ENCODE measurements around the gene FAM118B. TPM values are rescaled to one million over a fixed set of nuclear protein-coding genes. Genes with fewer than 3 reads are reported as not detected.
"Not testable (repeated sequence)": the region's sequence is repeated elsewhere in the genome, so short reads cannot be mapped to it uniquely, and the experiment has no call there.

Gene FAM118B
- total RNA-seq, 1 donor from 2014 or later: 28.3 TPM

- Histone ChIP-seq H3K4me3 (ENCODE audit: insufficient read depth, low read depth, low read length) (no peak overlapping the region), H3K9ac (ENCODE audit: low read length) (no peak overlapping the region), H3K4me1 (ENCODE audit: insufficient read depth, low read length) (peaks cover 10% of the 10 kb centered on the region), H3K36me3 (ENCODE audit: insufficient read depth, low read length) (peaks cover 3% of the 10 kb centered on the region), H3K27me3 (ENCODE audit: insufficient read depth, low read length) (no peaks in the 10 kb centered on the region), H3K27ac (ENCODE audit: low read depth, low read length) (no peak overlapping the region), H4K20me1 (ENCODE audit: insufficient read depth, low read length) (no peaks in the 10 kb centered on the region), H3K4me2 (ENCODE audit: low read length) (no peak overlapping the region), H2AFZ (ENCODE audit: low read depth, low read length) (no peak overlapping the region), H3K79me2 (ENCODE audit: insufficient read depth, low read length) (peaks cover 8% of the 10 kb centered on the region), H3K9me3 (ENCODE audit: insufficient read depth, low read depth, low read length) (no peaks in the 10 kb centered on the region)
- Mint-ChIP-seq H3K4me1 (ENCODE audit: low read depth, unreplicated experiment) (peaks cover 9% of the 10 kb centered on the region), H3K27me3 (ENCODE audit: low read depth, unreplicated experiment) (no peaks in the 10 kb centered on the region), H3K9me3 (ENCODE audit: unreplicated experiment) (no peaks in the 10 kb centered on the region), H3K36me3 (ENCODE audit: low read depth, unreplicated experiment) (no peaks in the 10 kb centered on the region), H3K27ac (ENCODE audit: unreplicated experiment) (no peak overlapping the region), H3K4me3 (ENCODE audit: unreplicated experiment) (no peak overlapping the region)
- TF ChIP-seq CTCF (IDR thresholded peaks at IDR 0.05; ENCODE audit: insufficient read depth, low read depth, low read length) (no peak), EZH2 (IDR thresholded peaks at IDR 0.05; ENCODE audit: insufficient read depth, low read length) (no peak)
- no peak for DNase-seq (ENCODE audit: low read depth)
- no peak for FAIRE-seq
Observed at GRCh38 chr11:126305699-126306098, 94.1 kb downstream of the FAM118B start.

GRCh38 chr11:126307706-126308105 is 96.1 kb downstream of the FAM118B start:
- no peak overlapping the region for H3K27ac Mint-ChIP-seq (ENCODE audit: unreplicated experiment)
- H3K79me2 ChIP-seq (ENCODE audit: insufficient read depth, low read length): peaks cover 8% of the 10 kb centered on the region
- no peak overlapping the region for H3K4me3 ChIP-seq (ENCODE audit: insufficient read depth, low read depth, low read length)
- peak; percentile 31 for DNase-seq (ENCODE audit: low read depth)
- H2AFZ ChIP-seq (ENCODE audit: low read depth, low read length): no peak overlapping the region
- no peaks in the 10 kb centered on the region for H3K27me3 ChIP-seq (ENCODE audit: insufficient read depth, low read length)
- peaks cover 10% of the 10 kb centered on the region for H3K4me1 ChIP-seq (ENCODE audit: insufficient read depth, low read length)
- TF ChIP-seq CTCF (IDR thresholded peaks at IDR 0.05; ENCODE audit: insufficient read depth, low read depth, low read length) (peak; percentile 51), EZH2 (IDR thresholded peaks at IDR 0.05; ENCODE audit: insufficient read depth, low read length) (no peak)
- H3K36me3 ChIP-seq (ENCODE audit: insufficient read depth, low read length): peaks cover under 1% of the 10 kb centered on the region
- H3K9me3 ChIP-seq (ENCODE audit: insufficient read depth, low read depth, low read length): no peaks in the 10 kb centered on the region
- H3K27ac ChIP-seq (ENCODE audit: low read depth, low read length): no peak overlapping the region
- no peak overlapping the region for H3K4me3 Mint-ChIP-seq (ENCODE audit: unreplicated experiment)
- no peaks in the 10 kb centered on the region for H3K27me3 Mint-ChIP-seq (ENCODE audit: low read depth, unreplicated experiment)
- H3K4me2 ChIP-seq (ENCODE audit: low read length): no peak overlapping the region
- no peak overlapping the region for H3K9ac ChIP-seq (ENCODE audit: low read length)
- H4K20me1 ChIP-seq (ENCODE audit: insufficient read depth, low read length): no peaks in the 10 kb centered on the region
- H3K4me1 Mint-ChIP-seq (ENCODE audit: low read depth, unreplicated experiment): peaks cover 19% of the 10 kb centered on the region
- H3K9me3 Mint-ChIP-seq (ENCODE audit: unreplicated experiment): no peaks in the 10 kb centered on the region
- H3K36me3 Mint-ChIP-seq (ENCODE audit: low read depth, unreplicated experiment): peaks cover 5% of the 10 kb centered on the region
- no peak for FAIRE-seq

- no peak overlapping the region for H2AFZ ChIP-seq (ENCODE audit: low read depth, low read length)
- H3K36me3 ChIP-seq (ENCODE audit: insufficient read depth, low read length): no peaks in the 10 kb centered on the region
- H3K4me1 Mint-ChIP-seq (ENCODE audit: low read depth, unreplicated experiment): peaks cover 19% of the 10 kb centered on the region
- no peaks in the 10 kb centered on the region for H3K9me3 ChIP-seq (ENCODE audit: insufficient read depth, low read depth, low read length)
- peaks cover 9% of the 10 kb centered on the region for H3K4me1 ChIP-seq (ENCODE audit: insufficient read depth, low read length)
- H3K79me2 ChIP-seq (ENCODE audit: insufficient read depth, low read length): peaks cover 4% of the 10 kb centered on the region
- no peak overlapping the region for H3K27ac ChIP-seq (ENCODE audit: low read depth, low read length)
- H3K4me3 ChIP-seq (ENCODE audit: insufficient read depth, low read depth, low read length): no peak overlapping the region
- no peaks in the 10 kb centered on the region for H4K20me1 ChIP-seq (ENCODE audit: insufficient read depth, low read length)
- H3K9ac ChIP-seq (ENCODE audit: low read length): no peak overlapping the region
- DNase-seq (ENCODE audit: low read depth) (no peak), FAIRE-seq (no peak)
- H3K27me3 ChIP-seq (ENCODE audit: insufficient read depth, low read length): no peaks in the 10 kb centered on the region
- no peaks in the 10 kb centered on the region for H3K9me3 Mint-ChIP-seq (ENCODE audit: unreplicated experiment)
- H3K27ac Mint-ChIP-seq (ENCODE audit: unreplicated experiment): no peak overlapping the region
- H3K4me2 ChIP-seq (ENCODE audit: low read length): no peak overlapping the region
- no peak for TF ChIP-seq EZH2 (IDR thresholded peaks at IDR 0.05; ENCODE audit: insufficient read depth, low read length)
- no peak for TF ChIP-seq CTCF (IDR thresholded peaks at IDR 0.05; ENCODE audit: insufficient read depth, low read depth, low read length)
- no peaks in the 10 kb centered on the region for H3K27me3 Mint-ChIP-seq (ENCODE audit: low read depth, unreplicated experiment)
- no peak overlapping the region for H3K4me3 Mint-ChIP-seq (ENCODE audit: unreplicated experiment)
- peaks cover 5% of the 10 kb centered on the region for H3K36me3 Mint-ChIP-seq (ENCODE audit: low read depth, unreplicated experiment)
Observed at GRCh38 chr11:126308271-126308671, 96.7 kb downstream of the FAM118B start.

- not testable (repeated sequence) for FAIRE-seq; H3K9ac ChIP-seq (ENCODE audit: low read length); H3K36me3 Mint-ChIP-seq (ENCODE audit: low read depth, unreplicated experiment); H3K4me2 ChIP-seq (ENCODE audit: low read length); H3K4me3 ChIP-seq (ENCODE audit: insufficient read depth, low read depth, low read length); H4K20me1 ChIP-seq (ENCODE audit: insufficient read depth, low read length); H3K4me1 ChIP-seq (ENCODE audit: insufficient read depth, low read length); H3K27me3 ChIP-seq (ENCODE audit: insufficient read depth, low read length); DNase-seq (ENCODE audit: low read depth); H3K27me3 Mint-ChIP-seq (ENCODE audit: low read depth, unreplicated experiment); H3K36me3 ChIP-seq (ENCODE audit: insufficient read depth, low read length); H3K79me2 ChIP-seq (ENCODE audit: insufficient read depth, low read length); H3K27ac Mint-ChIP-seq (ENCODE audit: unreplicated experiment); H3K9me3 Mint-ChIP-seq (ENCODE audit: unreplicated experiment); H3K27ac ChIP-seq (ENCODE audit: low read depth, low read length); H3K9me3 ChIP-seq (ENCODE audit: insufficient read depth, low read depth, low read length); H3K4me3 Mint-ChIP-seq (ENCODE audit: unreplicated experiment); H2AFZ ChIP-seq (ENCODE audit: low read depth, low read length)
- H3K4me1 Mint-ChIP-seq (ENCODE audit: low read depth, unreplicated experiment): peaks cover 19% of the 10 kb centered on the region
Observed at GRCh38 chr11:126308771-126309170, 97.2 kb downstream of the FAM118B start.

All from astrocyte (in vitro differentiated cells and primary cell).